HepG2 (cell line): ENCODE measurements around the gene UBE2G2. TPM values are rescaled to one million over a fixed set of nuclear protein-coding genes. Genes with fewer than 3 reads are reported as not detected.

Experiments used
- ARID3A ChIP-seq: IDR thresholded peaks from 2 replicates; pipeline ENCODE4 v1.6.1; 2012; ENCODE audit warnings: low read depth, low read length, improper control_type of control experiment
- ARID5B ChIP-seq: IDR thresholded peaks from 2 replicates; pipeline ENCODE4 v1.4.0; 2020; ENCODE audit warnings: mild to moderate bottlenecking, missing genetic modification reagents
- FOXA1 ChIP-seq, 2 experiments: fragments of 450-650 bp in 1 of 2; sonication (generic) in 1 of 2; formaldehyde crosslinking in 1 of 2; IDR thresholded peaks; 2 replicates each; pipeline versions ENCODE4 v1.4.0 to v1.6.1; 2016 to 2020; ENCODE audit warnings: missing genetic modification reagents in 1 of 2
- KMT2B ChIP-seq: IDR thresholded peaks from 2 replicates; pipeline ENCODE4 v1.6.1; 2016; ENCODE audit warnings: missing genetic modification reagents, missing compliant biosample characterization
- MLLT10 ChIP-seq: sonication (generic); formaldehyde crosslinking; IDR thresholded peaks from 2 replicates; pipeline ENCODE4 v1.4.0; 2020; ENCODE audit warnings: missing genetic modification reagents
- TFDP2 ChIP-seq: sonication (generic); formaldehyde crosslinking; IDR thresholded peaks from 2 replicates; pipeline ENCODE4 v1.4.0; 2020; ENCODE audit warnings: missing genetic modification reagents
- polyA plus RNA-seq, 8 experiments: library from polyadenylated mRNA; depleted of rRNA in 3 of 8; stranded (reverse) in 7 of 8; unstranded in 1 of 8; fragments of >200 nt; fragmentation: Illumina TruSeq in 4 of 8; extraction: Trizol in 4 of 8; gene quantifications; 2 replicates each; pipeline versions ENCODE4 v1.2.1 to v1.2.3, GENCODE V29; 2011 to 2016; ENCODE audit warnings: low read depth in 4 of 8, missing spikeins in 1 of 8, mixed read lengths in 1 of 8; ENCODE audit not compliant: insufficient read depth in 1 of 8
- total RNA-seq, 5 experiments: library from RNA; depleted of rRNA; stranded (reverse); fragments of >200 nt; fragmentation: Illumina TruSeq; extraction: Trizol; gene quantifications; 2 replicates each; pipeline ENCODE4 v1.2.3, GENCODE V29; 2016; ENCODE audit warnings: low read depth in 1 of 5

The UBE2G2 gene
- total and polyA plus RNA-seq, 2 of the 13 experiments (the other 11 are each of a cell fraction or from before 2014, with no cell fraction given), result 55.4 to 92.0 TPM

GRCh38 chr21:44792702-44793591 lies 8.7 kb downstream of the UBE2G2 start (continued):
- TF ChIP-seq ARID5B (CRISPR knock-in tag), result peak; percentile 16; the same call in 1 of the 2 replicates
- 0 out of 2 replicates have a peak, but pooled peaks have one; percentile 40 for TF ChIP-seq TFDP2 (CRISPR knock-in tag)
- no peak for TF ChIP-seq FOXA1 (IDR thresholded peaks at IDR 0.05)
- TF ChIP-seq FOXA1 (CRISPR knock-in tag; IDR thresholded peaks at IDR 0.05), result peak; percentile 63
- TF ChIP-seq MLLT10, result no peak
- TF ChIP-seq ARID3A, result 0 out of 2 replicates have a peak, but pooled peaks have one; percentile 37
- TF ChIP-seq KMT2B (CRISPR knock-in tag), result 0 out of 2 replicates have a peak, but pooled peaks have one; percentile 27
